VCaP (cell line): Measurements from ENCODE around the gene LSAMP.

ENCODE experiments used
- H3K27ac ChIP-seq: fragments of 450-650 bp; 2 replicates; pipeline ENCODE4 v1.5.1; 2017
- CTCF ChIP-seq: fragments of 450-650 bp; conservative IDR thresholded peaks from 2 replicates; pipeline ENCODE4 v1.5.1; 2017; ENCODE audit warnings: mild to moderate bottlenecking, moderate library complexity

The LSAMP gene

GRCh38 chr3:116190095-116190494 is 255.2 kb downstream of the LSAMP start:
- no peak overlapping the region for H3K27ac ChIP-seq
- no peak for TF ChIP-seq CTCF

- TF ChIP-seq CTCF: no peak
- H3K27ac ChIP-seq: no peak overlapping the region
Measured at GRCh38 chr3:116188231-116188785, 257.0 kb downstream of the LSAMP start.

- no peak for TF ChIP-seq CTCF
Measured at GRCh38 chr3:116186049-116186448, 259.2 kb downstream of the LSAMP start.

GRCh38 chr3:116181159-116181558 is 264.1 kb downstream of the LSAMP start:
- no peak overlapping the region for H3K27ac ChIP-seq
- no peak for TF ChIP-seq CTCF

More at GRCh38 chr3:116186049-116186448, 259.2 kb downstream of the LSAMP start:
- H3K27ac ChIP-seq: no peak overlapping the region

GRCh38 chr3:116179091-116179490 is 266.2 kb downstream of the LSAMP start:
- TF ChIP-seq CTCF: no peak
- H3K27ac ChIP-seq: no peak overlapping the region

- no peak overlapping the region for H3K27ac ChIP-seq
- TF ChIP-seq CTCF: no peak
Measured at GRCh38 chr3:116176974-116177555, 268.2 kb downstream of the LSAMP start.

GRCh38 chr3:116166121-116166520 is 279.2 kb downstream of the LSAMP start:
- no peak overlapping the region for H3K27ac ChIP-seq
- TF ChIP-seq CTCF: no peak
